Panc1 (cell line): ENCODE measurements around the gene ARFGEF3. TPM values are rescaled to one million over a fixed set of nuclear protein-coding genes. Genes with fewer than 3 reads are reported as not detected.

ENCODE experiments used
- ATAC-seq: fragments of 200-7000 bp; cut with Tn5 transposase; 2 replicates; pipeline ENCODE4 v1.9.1; 2020; ENCODE audit warnings: mild to moderate bottlenecking, moderate library complexity
- BruUV-seq: library from RNA; stranded (reverse); fragments of 400-500 nt; replicated peaks from 2 replicates; lab custom pipeline; 2021; lab: Mats Ljungman, UMichigan
- CTCF ChIA-PET: fragments of 300-600 bp; sonication (Branson Sonifier 250); formaldehyde crosslinking; loops from one replicate; lab custom pipeline; 2022; ENCODE audit warnings: antibody characterized with exemption; lab: Charles Lee
- POLR2A ChIA-PET: fragments of 300-600 bp; sonication (Branson Sonifier 250); formaldehyde crosslinking; loops from one replicate; lab custom pipeline; 2022; ENCODE audit warnings: antibody characterized with exemption; lab: Charles Lee
- DNase-seq: peaks from one replicate; pipeline ENCODE4 v3.0.0-alpha.2; 2010; ENCODE audit warnings: low read depth, low spot score
- H3K27ac ChIP-seq: 2 replicates; pipeline ENCODE4 v1.5.1; 2011; ENCODE audit warnings: mild to moderate bottlenecking, low read length, inconsistent platforms
- H3K27me3 ChIP-seq: fragments of 200-500 bp; sonication (Bioruptor generic); 2 replicates; pipeline ENCODE4 v1.6.0; 2014; ENCODE audit warnings: low read length, inconsistent platforms; ENCODE audit not compliant: control insufficient read depth, insufficient read depth
- H3K36me3 ChIP-seq: fragments of 200-500 bp; sonication (Bioruptor generic); 2 replicates; pipeline ENCODE4 v1.5.1; 2014; ENCODE audit warnings: inconsistent platforms, mild to moderate bottlenecking, low read length, moderate library complexity; ENCODE audit not compliant: control insufficient read depth, insufficient read depth
- H3K4me1 ChIP-seq: 2 replicates; pipeline ENCODE4 v1.5.1; 2011; ENCODE audit warnings: inconsistent platforms, mild to moderate bottlenecking, low read length, moderate library complexity; ENCODE audit not compliant: control insufficient read depth, insufficient read depth
- H3K4me3 ChIP-seq, 2 experiments: 2 replicates each; pipeline ENCODE4 v1.5.1; 2011 to 2012; ENCODE audit warnings: low read depth in 2 of 2, low read length in 2 of 2, mild to moderate bottlenecking in 2 of 2, inconsistent platforms in 1 of 2, moderate library complexity in 1 of 2
- H3K9me3 ChIP-seq: fragments of 200-500 bp; sonication (Bioruptor generic); 2 replicates; pipeline ENCODE4 v1.5.1; 2014; ENCODE audit warnings: low read depth, mild to moderate bottlenecking, inconsistent platforms, low read length, moderate library complexity; ENCODE audit not compliant: control insufficient read depth, insufficient read depth
- CTCF ChIP-seq: fragments of 450-650 bp; IDR thresholded peaks from 2 replicates; pipeline ENCODE4 v1.5.1; 2017; ENCODE audit warnings: mild to moderate bottlenecking
- POLR2AphosphoS5 ChIP-seq: IDR thresholded peaks from 2 replicates; pipeline ENCODE4 v1.6.1; 2012; ENCODE audit warnings: mild to moderate bottlenecking, low read depth, low read length, moderate library complexity
- SIN3A ChIP-seq: IDR thresholded peaks from 2 replicates; pipeline ENCODE4 v1.6.1; 2012; ENCODE audit warnings: low read depth, mild to moderate bottlenecking, low read length, moderate library complexity, borderline replicate concordance; ENCODE audit not compliant: insufficient read depth
- TCF7L2 ChIP-seq: IDR thresholded peaks from 2 replicates; pipeline ENCODE4 v1.6.1; 2011; ENCODE audit warnings: mild to moderate bottlenecking, low read depth, low read length, inconsistent platforms
- in situ Hi-C: cut with HindIII; loops from 2 replicates; pipeline ENCODE4 v1.10.0; 2016; ENCODE audit warnings: low sequenced_read_pairs, low pct_unique_long_range_greater_than_20kb
- intact Hi-C: fragments of 100-400 bp; cut with micrococcal nuclease; formaldehyde crosslinking; loops from one replicate; pipeline ENCODE4 v1.10.0; 2022; ENCODE audit not compliant: unreplicated experiment
- total RNA-seq: library from RNA; stranded (reverse); gene quantifications from one replicate; pipeline ENCODE4 v1.2.1, GENCODE V29; 2021; ENCODE audit not compliant: unreplicated experiment
- TF ChIP-seq, protein P1 (sequence below), 2 experiments: IDR thresholded peaks; 2 replicates each; pipeline ENCODE4 v1.6.1; 2011 to 2012; ENCODE audit warnings: low read depth in 2 of 2, control low read depth in 1 of 2, low read length in 1 of 2, mild to moderate bottlenecking in 1 of 2, moderate library complexity in 1 of 2; ENCODE audit not compliant: insufficient read depth in 1 of 2

ARFGEF3 gene
- total RNA-seq, 1 experiment from 2014 or later, result 1.5 TPM

- H3K27ac ChIP-seq, result no peak overlapping the region
- 0 out of 2 replicates have a peak, but pooled peaks cover 3% of the 10 kb centered on the region for H3K27me3 ChIP-seq
- TF ChIP-seq POLR2AphosphoS5 (no peak), CTCF (no peak), SIN3A (no peak)
- TF ChIP-seq, protein P1, sequence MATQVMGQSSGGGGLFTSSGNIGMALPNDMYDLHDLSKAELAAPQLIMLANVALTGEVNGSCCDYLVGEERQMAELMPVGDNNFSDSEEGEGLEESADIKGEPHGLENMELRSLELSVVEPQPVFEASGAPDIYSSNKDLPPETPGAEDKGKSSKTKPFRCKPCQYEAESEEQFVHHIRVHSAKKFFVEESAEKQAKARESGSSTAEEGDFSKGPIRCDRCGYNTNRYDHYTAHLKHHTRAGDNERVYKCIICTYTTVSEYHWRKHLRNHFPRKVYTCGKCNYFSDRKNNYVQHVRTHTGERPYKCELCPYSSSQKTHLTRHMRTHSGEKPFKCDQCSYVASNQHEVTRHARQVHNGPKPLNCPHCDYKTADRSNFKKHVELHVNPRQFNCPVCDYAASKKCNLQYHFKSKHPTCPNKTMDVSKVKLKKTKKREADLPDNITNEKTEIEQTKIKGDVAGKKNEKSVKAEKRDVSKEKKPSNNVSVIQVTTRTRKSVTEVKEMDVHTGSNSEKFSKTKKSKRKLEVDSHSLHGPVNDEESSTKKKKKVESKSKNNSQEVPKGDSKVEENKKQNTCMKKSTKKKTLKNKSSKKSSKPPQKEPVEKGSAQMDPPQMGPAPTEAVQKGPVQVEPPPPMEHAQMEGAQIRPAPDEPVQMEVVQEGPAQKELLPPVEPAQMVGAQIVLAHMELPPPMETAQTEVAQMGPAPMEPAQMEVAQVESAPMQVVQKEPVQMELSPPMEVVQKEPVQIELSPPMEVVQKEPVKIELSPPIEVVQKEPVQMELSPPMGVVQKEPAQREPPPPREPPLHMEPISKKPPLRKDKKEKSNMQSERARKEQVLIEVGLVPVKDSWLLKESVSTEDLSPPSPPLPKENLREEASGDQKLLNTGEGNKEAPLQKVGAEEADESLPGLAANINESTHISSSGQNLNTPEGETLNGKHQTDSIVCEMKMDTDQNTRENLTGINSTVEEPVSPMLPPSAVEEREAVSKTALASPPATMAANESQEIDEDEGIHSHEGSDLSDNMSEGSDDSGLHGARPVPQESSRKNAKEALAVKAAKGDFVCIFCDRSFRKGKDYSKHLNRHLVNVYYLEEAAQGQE (IDR thresholded peaks at IDR 0.05; ENCODE audit: insufficient read depth in 1 of 2, low read depth in 2 of 2, low read length in 1 of 2), result no peak
- H3K4me3 ChIP-seq, result no peak overlapping the region
- CTCF ChIA-PET, result interaction anchor here (0.6 kb wide), 2 partner anchors 75 to 188 kb away, joined by 3 read pairs; no protein-coding TSS in a partner anchor
- BruUV-seq, result no TSS peak
- H3K9me3 ChIP-seq, result no peaks in the 10 kb centered on the region
- intact Hi-C loops, result no loop called here
- DNase-seq, result no peak
- H3K36me3 ChIP-seq, result no peaks in the 10 kb centered on the region
- no peak for ATAC-seq
- POLR2A ChIA-PET, result no interaction called here
- in situ Hi-C loops, result no loop called here
- H3K4me1 ChIP-seq, result no peaks in the 10 kb centered on the region
These were observed 53.5 kb downstream of the ARFGEF3 start for GRCh38 chr6:138215093-138215782.

GRCh38 chr6:138218449-138218848 is 56.7 kb downstream of the ARFGEF3 start, which contains the start of gene PBOV1:
PBOV1 (minus strand) TSS chr6:138218491; CDS start chr6:138218395, 96 bp downstream.
- ChIA-PET POLR2A (no interaction called here), CTCF (no interaction called here)
- no TSS peak for BruUV-seq
- Histone ChIP-seq H3K27ac (no peak within 1 kb of the TSS), H3K4me1 (no peaks in the 10 kb centered on the region), H3K9me3 (no peaks in the 10 kb centered on the region), H3K4me3 (no peak within 1 kb of the TSS), H3K27me3 (no peaks in the 10 kb centered on the region), H3K36me3 (no peaks in the 10 kb centered on the region)
- ATAC-seq (no peak), DNase-seq (no peak)
- TF ChIP-seq POLR2AphosphoS5 (no peak), SIN3A (no peak), TCF7L2 (no peak), CTCF (no peak)
- TF ChIP-seq, protein P1 (IDR thresholded peaks at IDR 0.05; ENCODE audit: insufficient read depth in 1 of 2, low read depth in 2 of 2, low read length in 1 of 2), result no peak
- in situ Hi-C loops, result no loop called here
- intact Hi-C loops, result no loop called here
